ENCODE measurements around the gene MAPRE3.

GRCh38 chr2:26979741-26980140 is 9.3 kb downstream of the MAPRE3 start:
- TF ChIP-seq CTCF (IDR thresholded peaks at IDR 0.05), result no peak
- no peak for TF ChIP-seq POLR2A (IDR thresholded peaks at IDR 0.05)

All from right lobe of liver (tissue), 4 donors.